Neuron (in vitro differentiated cells): ENCODE measurements around the gene JMJD8.

Experiments used
- H2AFZ ChIP-seq: one replicate; pipeline ENCODE4 v1.6.1; 2013; ENCODE audit warnings: low read depth, mild to moderate bottlenecking, inconsistent platforms, low read length, moderate library complexity
- H3K27me3 ChIP-seq: one replicate; pipeline ENCODE4 v1.6.1; 2013; ENCODE audit warnings: low read length; ENCODE audit not compliant: insufficient read depth
- H3K36me3 ChIP-seq: one replicate; pipeline ENCODE4 v1.6.1; 2013; ENCODE audit warnings: low read length; ENCODE audit not compliant: insufficient read depth
- H3K4me1 ChIP-seq: one replicate; pipeline ENCODE4 v1.6.1; 2013; ENCODE audit warnings: low read length; ENCODE audit not compliant: insufficient read depth
- H3K4me3 ChIP-seq: 2 replicates; pipeline ENCODE4 v1.5.1; 2013; ENCODE audit warnings: mild to moderate bottlenecking, low read length, moderate library complexity
- H3K9me3 ChIP-seq: one replicate; pipeline ENCODE4 v1.6.1; 2013; ENCODE audit warnings: low read length

Gene JMJD8

DNA sequence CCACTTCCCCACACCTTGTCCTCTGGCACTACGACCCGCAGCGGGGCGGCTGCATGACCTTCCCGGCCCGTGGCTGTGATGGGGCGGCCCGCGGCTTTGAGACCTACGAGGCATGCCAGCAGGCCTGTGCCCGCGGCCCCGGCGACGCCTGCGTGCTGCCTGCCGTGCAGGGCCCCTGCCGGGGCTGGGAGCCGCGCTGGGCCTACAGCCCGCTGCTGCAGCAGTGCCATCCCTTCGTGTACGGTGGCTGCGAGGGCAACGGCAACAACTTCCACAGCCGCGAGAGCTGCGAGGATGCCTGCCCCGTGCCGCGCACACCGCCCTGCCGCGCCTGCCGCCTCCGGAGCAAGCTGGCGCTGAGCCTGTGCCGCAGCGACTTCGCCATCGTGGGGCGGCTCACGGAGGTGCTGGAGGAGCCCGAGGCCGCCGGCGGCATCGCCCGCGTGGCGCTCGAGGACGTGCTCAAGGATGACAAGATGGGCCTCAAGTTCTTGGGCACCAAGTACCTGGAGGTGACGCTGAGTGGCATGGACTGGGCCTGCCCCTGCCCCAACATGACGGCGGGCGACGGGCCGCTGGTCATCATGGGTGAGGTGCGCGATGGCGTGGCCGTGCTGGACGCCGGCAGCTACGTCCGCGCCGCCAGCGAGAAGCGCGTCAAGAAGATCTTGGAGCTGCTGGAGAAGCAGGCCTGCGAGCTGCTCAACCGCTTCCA lies 50.6 kb downstream of the JMJD8 start:
- H3K4me1 ChIP-seq = peaks cover 55% of the 10 kb centered on the region
- H2AFZ ChIP-seq = no peak overlapping the region
- H3K4me3 ChIP-seq = no peak overlapping the region
- no peaks in the 10 kb centered on the region for H3K9me3 ChIP-seq
- H3K27me3 ChIP-seq = no peaks in the 10 kb centered on the region
- peaks cover 19% of the 10 kb centered on the region for H3K36me3 ChIP-seq

DNA sequence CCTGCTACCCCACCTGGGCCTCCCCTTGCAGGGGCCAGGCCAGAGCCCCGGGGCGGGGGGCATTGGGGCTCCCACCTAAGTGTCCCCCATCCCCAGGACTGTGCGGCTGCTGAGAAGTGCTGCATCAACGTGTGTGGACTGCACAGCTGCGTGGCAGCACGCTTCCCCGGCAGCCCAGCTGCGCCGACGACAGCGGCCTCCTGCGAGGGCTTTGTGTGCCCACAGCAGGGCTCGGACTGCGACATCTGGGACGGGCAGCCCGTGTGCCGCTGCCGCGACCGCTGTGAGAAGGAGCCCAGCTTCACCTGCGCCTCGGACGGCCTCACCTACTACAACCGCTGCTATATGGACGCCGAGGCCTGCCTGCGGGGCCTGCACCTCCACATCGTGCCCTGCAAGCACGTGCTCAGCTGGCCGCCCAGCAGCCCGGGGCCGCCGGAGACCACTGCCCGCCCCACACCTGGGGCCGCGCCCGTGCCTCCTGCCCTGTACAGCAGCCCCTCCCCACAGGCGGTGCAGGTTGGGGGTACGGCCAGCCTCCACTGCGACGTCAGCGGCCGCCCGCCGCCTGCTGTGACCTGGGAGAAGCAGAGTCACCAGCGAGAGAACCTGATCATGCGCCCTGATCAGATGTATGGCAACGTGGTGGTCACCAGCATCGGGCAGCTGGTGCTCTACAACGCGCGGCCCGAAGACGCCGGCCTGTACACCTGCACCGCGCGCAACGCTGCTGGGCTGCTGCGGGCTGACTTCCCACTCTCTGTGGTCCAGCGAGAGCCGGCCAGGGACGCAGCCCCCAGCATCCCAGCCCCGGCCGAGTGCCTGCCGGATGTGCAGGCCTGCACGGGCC lies 51.4 kb downstream of the JMJD8 start:
- no peak overlapping the region for H2AFZ ChIP-seq
- H3K27me3 ChIP-seq = no peaks in the 10 kb centered on the region
- no peak overlapping the region for H3K4me3 ChIP-seq
- H3K36me3 ChIP-seq = peaks cover 24% of the 10 kb centered on the region
- H3K9me3 ChIP-seq = no peaks in the 10 kb centered on the region
- H3K4me1 ChIP-seq = peaks cover 53% of the 10 kb centered on the region

DNA sequence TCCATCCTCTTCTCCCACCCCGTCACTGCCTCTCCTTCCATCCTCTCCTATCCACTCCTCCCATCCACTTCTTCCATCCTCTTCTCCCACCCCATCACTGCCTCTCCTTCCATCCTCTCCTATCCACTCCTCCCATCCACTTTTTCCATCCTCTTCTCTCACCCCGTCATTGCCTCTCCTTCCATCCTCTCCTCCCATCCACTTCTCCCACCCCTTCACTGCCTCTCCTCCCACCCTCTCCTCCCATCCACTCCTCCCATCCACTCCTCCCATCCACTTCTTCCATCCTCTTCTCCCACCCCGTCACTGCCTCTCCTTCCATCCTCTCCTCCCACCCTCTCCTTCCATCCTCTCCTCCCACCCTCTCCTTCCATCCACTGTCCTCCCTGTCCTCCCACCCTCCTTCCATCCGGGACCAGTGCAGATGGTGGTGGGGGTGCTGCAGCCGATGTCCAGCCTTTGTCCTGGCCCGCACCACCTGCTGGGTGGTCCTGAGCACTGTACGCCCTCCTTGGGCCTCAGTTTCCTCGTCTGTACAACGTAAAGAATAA lies 52.3 kb downstream of the JMJD8 start:
- H2AFZ ChIP-seq = no peak overlapping the region
- no peak overlapping the region for H3K4me3 ChIP-seq
- peaks cover 30% of the 10 kb centered on the region for H3K36me3 ChIP-seq

More for the DNA sequence above, 52.3 kb downstream of the JMJD8 start:
- H3K4me1 ChIP-seq = peaks cover 47% of the 10 kb centered on the region
- no peaks in the 10 kb centered on the region for H3K27me3 ChIP-seq
- H3K9me3 ChIP-seq = no peaks in the 10 kb centered on the region
